K562 (cell line): Measurements from ENCODE around the gene SEPTIN1. TPM values are rescaled to one million over a fixed set of nuclear protein-coding genes. Genes with fewer than 3 reads are reported as not detected.

Experiments used
- ATAC-seq: fragments of 200-7000 bp; cut with Tn5 transposase; 3 replicates; pipeline ENCODE4 v1.9.1; 2020; ENCODE audit warnings: moderate library complexity
- BruUV-seq: library from RNA; stranded (reverse); fragments of 400-500 nt; replicated peaks from 2 replicates; lab custom pipeline; 2021; lab: Mats Ljungman, UMichigan
- CTCF ChIA-PET: fragments of 300-600 bp; formaldehyde crosslinking; extraction: SDS; loops from one replicate; lab custom pipeline; 2021; ENCODE audit warnings: low intra/inter-chr PET ratio; lab: Yijun Ruan, JAX
- POLR2A ChIA-PET: fragments of 300-600, 350-650 bp; sonication (Branson Sonifier 250); formaldehyde crosslinking; extraction: SDS; loops from one replicate; lab custom pipeline; 2021; ENCODE audit warnings: antibody characterized with exemption, inconsistent platforms; lab: Yijun Ruan, JAX
- DNase-seq, 4 experiments: peaks; one replicate each; pipeline versions ENCODE4 v3.0.0 to v3.0.0-alpha.2; 2011 to 2018; ENCODE audit warnings: low spot score in 3 of 4, mixed read lengths in 3 of 4; ENCODE audit errors: extremely low read depth in 1 of 4
- FAIRE-seq: peaks from 2 replicates; lab custom pipeline; 2011; peaks lifted over from hg19 to GRCh38; lab: Jason Lieb, UNC
- H2AFZ ChIP-seq: 2 replicates; pipeline ENCODE4 v1.6.0; 2011; ENCODE audit warnings: low read depth, low read length, control low read depth, inconsistent platforms
- H3K27ac ChIP-seq: fragments of 200-600 bp; 3 replicates; pipeline ENCODE4 v1.8.0; 2011; ENCODE audit warnings: low read depth, mild to moderate bottlenecking, control low read depth, inconsistent platforms, low read length, moderate library complexity, mixed read lengths; ENCODE audit errors: extremely low read depth
- H3K27me3 ChIP-seq, 2 experiments: fragments of 300-600 bp in 1 of 2; 2 replicates in 1 of 2; 3 replicates in 1 of 2; pipeline versions ENCODE4 v1.6.0 to v1.8.0; 2011; ENCODE audit warnings: inconsistent platforms in 2 of 2, low read length in 2 of 2, mild to moderate bottlenecking in 1 of 2, mixed read lengths in 1 of 2, moderate library complexity in 1 of 2; ENCODE audit not compliant: control insufficient read depth in 2 of 2, insufficient read depth in 2 of 2
- H3K36me3 ChIP-seq: fragments of 300-600 bp; 3 replicates; pipeline ENCODE4 v1.8.0; 2011; ENCODE audit warnings: mild to moderate bottlenecking, low read length, inconsistent platforms; ENCODE audit not compliant: control insufficient read depth, insufficient read depth
- H3K4me1 ChIP-seq, 2 experiments: fragments of 200-600 bp in 1 of 2; replicated peaks in 1 of 2; 2 replicates in 1 of 2; 3 replicates in 1 of 2; pipeline versions ENCODE4 v1.5.1 to v1.8.0; 2011; ENCODE audit warnings: inconsistent platforms in 2 of 2, low read length in 2 of 2, mild to moderate bottlenecking in 1 of 2, mixed read lengths in 1 of 2, moderate library complexity in 1 of 2; ENCODE audit not compliant: control insufficient read depth in 2 of 2, insufficient read depth in 2 of 2
- H3K4me2 ChIP-seq: 2 replicates; pipeline ENCODE4 v1.6.1; 2011; ENCODE audit warnings: low read length, control low read depth, inconsistent platforms, mixed read lengths; ENCODE audit not compliant: insufficient read depth
- H3K4me3 ChIP-seq: fragments of 200-600 bp; sonication (generic), shearing (Covaris generic); 2 replicates; pipeline ENCODE4 v1.5.1; 2016; ENCODE audit warnings: control low read depth, inconsistent platforms
- H3K79me2 ChIP-seq: fragments of 200-600 bp; 3 replicates; pipeline ENCODE4 v1.8.0; 2011; ENCODE audit warnings: low read length, inconsistent platforms; ENCODE audit not compliant: control insufficient read depth, insufficient read depth
- H3K9ac ChIP-seq, 2 experiments: 2 replicates each; pipeline versions ENCODE4 v1.6.0 to v1.6.1; 2011; ENCODE audit warnings: low read depth in 2 of 2, low read length in 2 of 2, control low read depth in 1 of 2, inconsistent platforms in 1 of 2, mild to moderate bottlenecking in 1 of 2, mixed read lengths in 1 of 2; ENCODE audit not compliant: insufficient read depth in 1 of 2
- H3K9me1 ChIP-seq: one replicate; pipeline ENCODE4 v1.6.0; 2011; ENCODE audit warnings: inconsistent platforms, mild to moderate bottlenecking, low read length, moderate library complexity; ENCODE audit not compliant: control insufficient read depth, insufficient read depth
- H3K9me3 ChIP-seq: replicated peaks from 2 replicates; pipeline ENCODE4 v1.5.1; 2011; ENCODE audit warnings: low read depth, low read length, inconsistent platforms; ENCODE audit not compliant: control insufficient read depth, insufficient read depth
- H4K20me1 ChIP-seq: replicated peaks from 2 replicates; pipeline ENCODE4 v1.6.1; 2011; ENCODE audit warnings: low read length, inconsistent platforms, mixed read lengths; ENCODE audit not compliant: control insufficient read depth, insufficient read depth
- FOXP1 ChIP-seq: sonication (generic); formaldehyde crosslinking; IDR thresholded peaks from 2 replicates; pipeline ENCODE4 v1.8.0; 2022; ENCODE audit warnings: mild to moderate bottlenecking, missing genetic modification reagents
- HDGF ChIP-seq: fragments of 450-650 bp; IDR thresholded peaks from 2 replicates; pipeline ENCODE4 v1.6.1; 2016
- ZFPM2 ChIP-seq: fragments of 250-450 bp; sonication (Bioruptor Pico); IDR thresholded peaks from 2 replicates; pipeline ENCODE4 v1.5.1; 2022; ENCODE audit warnings: mild to moderate bottlenecking
- ZNF143 ChIP-seq: sonication (generic); formaldehyde crosslinking; IDR thresholded peaks from 2 replicates; pipeline ENCODE4 v1.9.0; 2022; ENCODE audit warnings: mild to moderate bottlenecking, missing genetic modification reagents
- WGBS: fragments of 100-300 bp; shearing (Covaris generic); methylation state at CpG from one replicate; pipeline ENCODE4 v1.1.6; 2016; ENCODE audit warnings: low coverage, mixed read lengths; ENCODE audit not compliant: insufficient coverage; ENCODE audit errors: missing lambda C conversion rate; 5-methylcytosine and 5-hydroxymethylcytosine counted together
- in situ Hi-C: fragments of 300-500 bp; cut with MboI; formaldehyde crosslinking; loops from 4 replicates; pipeline ENCODE4 v1.15.0; 2018; ENCODE audit warnings: inconsistent platforms, mixed read lengths
- intact Hi-C: fragments of 100-400 bp; cut with micrococcal nuclease; formaldehyde crosslinking; loops from 2 replicates; pipeline ENCODE4 v1.14.2; 2022
- polyA plus RNA-seq, 8 experiments: library from polyadenylated mRNA; depleted of rRNA in 4 of 8; stranded (reverse) in 5 of 8; unstranded in 3 of 8; fragments of >200 nt; fragmentation: Nextera tagmentation in 2 of 8; fragmentation: Illumina TruSeq in 1 of 8; extraction: Ambion mirVana in 2 of 8; extraction: Trizol in 1 of 8; gene quantifications; 2 replicates each; pipeline versions ENCODE4 v1.2.1 to v1.2.3, GENCODE V29; 2011 to 2014; ENCODE audit warnings: inconsistent platforms in 1 of 8, missing spikeins in 1 of 8
- total RNA-seq, 7 experiments: library from RNA; depleted of rRNA in 6 of 7; stranded (reverse); fragments of >200 nt in 6 of 7; fragmentation: Illumina TruSeq in 2 of 7; extraction: Trizol in 2 of 7; gene quantifications; 2 replicates each; pipeline versions ENCODE4 v1.2.1 to v1.2.3, GENCODE V29; 2011 to 2021; ENCODE audit warnings: low replicate concordance in 1 of 7
- TF ChIP-seq, protein P1 (sequence below): sonication (generic); formaldehyde crosslinking; IDR thresholded peaks from 2 replicates; pipeline ENCODE4 v1.8.0; 2022; ENCODE audit warnings: missing genetic modification reagents, mild to moderate bottlenecking, borderline replicate concordance
- TF ChIP-seq, protein P2 (sequence below): sonication (generic); formaldehyde crosslinking; IDR thresholded peaks from 2 replicates; pipeline ENCODE4 v1.9.0; 2022; ENCODE audit warnings: mild to moderate bottlenecking, missing genetic modification reagents

Gene SEPTIN1
- total and polyA plus RNA-seq, 9 of the 15 experiments (the other 6 are each of a cell fraction or from before 2014, with no cell fraction given) = 0.23 to 5.6 (median 1.7) TPM; not detected in 1

DNA sequence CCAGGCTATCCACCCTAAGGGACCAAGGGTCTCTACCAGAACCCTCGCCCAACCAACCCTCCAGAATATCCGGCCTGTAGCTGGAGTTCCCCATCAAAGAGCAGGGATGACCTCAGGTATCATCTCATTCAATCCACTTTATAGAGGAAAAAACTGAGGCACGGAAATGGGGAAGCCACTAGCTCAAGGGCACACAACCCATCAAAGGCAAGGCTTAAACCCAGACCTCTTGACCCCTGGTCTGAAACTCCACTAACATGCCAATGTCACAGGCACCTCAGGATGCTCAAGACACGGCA is 13.6 kb downstream of the SEPTIN1 start:
- H3K27ac ChIP-seq = peak overlapping the region; percentile 72
- peak overlapping the region; percentile 90 for H3K4me2 ChIP-seq
- 0% methylated on average over 4 of the region's 4 CpGs for WGBS
- intact Hi-C loops (no loop called here), in situ Hi-C loops (loop anchor here (25.0 kb wide), 1 partner anchor 906 kb away; the partner anchor contains the start of genes BOLA2, SLX1B and SULT1A4)
- peak overlapping the region; percentile 70 to 98 for H3K9ac ChIP-seq
- peaks cover 25 to 44% of the 10 kb centered on the region in 2 experiments; a peak in 4 of 5 replicates for H3K4me1 ChIP-seq
- H3K4me3 ChIP-seq = peak overlapping the region; percentile 74
- peaks cover 56% of the 10 kb centered on the region for H3K79me2 ChIP-seq
- ChIA-PET CTCF (no interaction called here), POLR2A (interaction anchor here (0.6 to 6.3 kb wide), 4 partner anchors 11 to 260 kb away, joined by 3 to 77 read pairs (median 4); partner anchors contain the start of gene CD2BP2)
- no peak overlapping the region for H2AFZ ChIP-seq
- no peak for ATAC-seq
- DNase-seq = no peak
- no peak for FAIRE-seq
- H3K36me3 ChIP-seq = peaks cover 36% of the 10 kb centered on the region
- H3K27me3 ChIP-seq = no peaks in the 10 kb centered on the region
- TF ChIP-seq ZFPM2 (CRISPR knock-in tag) = no peak
- TF ChIP-seq, protein P1, sequence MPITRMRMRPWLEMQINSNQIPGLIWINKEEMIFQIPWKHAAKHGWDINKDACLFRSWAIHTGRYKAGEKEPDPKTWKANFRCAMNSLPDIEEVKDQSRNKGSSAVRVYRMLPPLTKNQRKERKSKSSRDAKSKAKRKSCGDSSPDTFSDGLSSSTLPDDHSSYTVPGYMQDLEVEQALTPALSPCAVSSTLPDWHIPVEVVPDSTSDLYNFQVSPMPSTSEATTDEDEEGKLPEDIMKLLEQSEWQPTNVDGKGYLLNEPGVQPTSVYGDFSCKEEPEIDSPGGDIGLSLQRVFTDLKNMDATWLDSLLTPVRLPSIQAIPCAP = no peak
- 0 out of 2 replicates have a peak, but pooled peaks have one; percentile 5 for TF ChIP-seq FOXP1 (CRISPR knock-in tag)
- TF ChIP-seq ZNF143 (CRISPR knock-in tag) = 0 out of 2 replicates have a peak, but pooled peaks have one; percentile 25
- TF ChIP-seq, protein P2, sequence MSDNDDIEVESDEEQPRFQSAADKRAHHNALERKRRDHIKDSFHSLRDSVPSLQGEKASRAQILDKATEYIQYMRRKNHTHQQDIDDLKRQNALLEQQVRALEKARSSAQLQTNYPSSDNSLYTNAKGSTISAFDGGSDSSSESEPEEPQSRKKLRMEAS (CRISPR knock-in tag) = 0 out of 2 replicates have a peak, but pooled peaks have one; percentile 6
- TF ChIP-seq HDGF = 0 out of 2 replicates have a peak, but pooled peaks have one; percentile 7
- H4K20me1 ChIP-seq = peaks cover 23% of the 10 kb centered on the region
- no TSS peak for BruUV-seq
- H3K9me1 ChIP-seq = peaks cover 6% of the 10 kb centered on the region
- no peaks in the 10 kb centered on the region for H3K9me3 ChIP-seq
